ENCODE results near the gene GRID1.

Gene GRID1

DNA sequence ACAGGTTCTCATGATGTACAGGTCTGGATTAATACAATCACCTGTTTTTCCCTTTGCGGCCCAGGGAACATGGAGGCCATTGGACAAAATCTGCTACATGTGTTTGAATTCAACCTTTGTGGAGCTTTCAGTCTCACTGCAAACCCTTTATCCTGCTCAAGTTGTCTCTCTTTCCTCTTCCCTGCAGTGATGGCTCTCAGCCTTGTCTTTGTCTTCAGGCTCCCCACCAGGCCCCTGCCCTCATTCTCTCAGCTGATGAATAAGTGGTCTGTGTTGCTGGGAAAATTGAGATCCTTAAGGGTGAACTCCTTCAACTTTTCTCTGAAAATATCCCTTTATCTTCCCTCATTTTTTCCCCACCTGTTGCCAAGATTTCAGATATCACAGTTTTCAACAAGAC lies 791.2 kb downstream of the GRID1 start:
- WGBS, result 95% methylated on average over 1 of the region's 1 CpG
- Histone ChIP-seq H3K27ac (ENCODE audit: low read length, poor library complexity, severe bottlenecking) (no peak overlapping the region), H4K91ac (ENCODE audit: low read length) (no peak overlapping the region), H3K4me2 (ENCODE audit: low read length, poor library complexity, severe bottlenecking) (no peak overlapping the region), H3K23ac (ENCODE audit: low read length in 2 of 2) (no peak overlapping the region), H3K27me3 (ENCODE audit: control insufficient read depth in 1 of 2, insufficient read depth in 1 of 2, low read length in 2 of 2) (no peaks in the 10 kb centered on the region), H3K14ac (ENCODE audit: low read length in 2 of 2) (no peak overlapping the region), H3K4me3 (ENCODE audit: insufficient read depth in 1 of 2, low read depth in 1 of 2, low read length in 2 of 2) (no peak overlapping the region), H3K36me3 (ENCODE audit: control insufficient read depth in 1 of 2, insufficient read depth in 2 of 2, low read depth in 1 of 2, low read length in 2 of 2) (no peaks in the 10 kb centered on the region), H2BK12ac (ENCODE audit: low read length in 2 of 2) (no peak overlapping the region), H2AK5ac (ENCODE audit: low read length, severe bottlenecking) (no peak overlapping the region), H2BK120ac (ENCODE audit: low read depth, low read length) (no peak overlapping the region), H3K18ac (ENCODE audit: low read depth in 1 of 2, low read length in 2 of 2) (no peak overlapping the region), H4K8ac (ENCODE audit: low read length) (no peak overlapping the region), H3K79me1 (replicated peaks; ENCODE audit: low read length, poor library complexity, severe bottlenecking) (no peaks in the 10 kb centered on the region), H2AFZ (ENCODE audit: low read depth, low read length) (no peak overlapping the region), H2BK15ac (ENCODE audit: low read depth, poor library complexity, severe bottlenecking) (no peak overlapping the region), H3K4me1 (ENCODE audit: control insufficient read depth, insufficient read depth, low read depth, low read length) (no peaks in the 10 kb centered on the region), H2BK5ac (ENCODE audit: low read depth, low read length, poor library complexity, severe bottlenecking) (no peak overlapping the region), H3K9ac (ENCODE audit: low read length) (no peak overlapping the region), H3K9me3 (ENCODE audit: control insufficient read depth, low read length) (no peaks in the 10 kb centered on the region), H3K4ac (ENCODE audit: low read depth in 1 of 2, low read length in 2 of 2) (no peak overlapping the region)
- DNase-seq, result no peak

- WGBS, result 96% methylated on average over 1 of the region's 1 CpG
- H3K4me2 ChIP-seq (ENCODE audit: low read length, poor library complexity, severe bottlenecking), result no peak overlapping the region
- no peak overlapping the region for H3K18ac ChIP-seq (ENCODE audit: low read depth in 1 of 2, low read length in 2 of 2)
- H2AK5ac ChIP-seq (ENCODE audit: low read length, severe bottlenecking), result no peak overlapping the region
- no peak overlapping the region for H4K8ac ChIP-seq (ENCODE audit: low read length)
- H3K4me1 ChIP-seq (ENCODE audit: control insufficient read depth, insufficient read depth, low read depth, low read length), result no peaks in the 10 kb centered on the region
- H3K14ac ChIP-seq (ENCODE audit: low read length in 2 of 2), result no peak overlapping the region
- DNase-seq, result no peak
- H4K91ac ChIP-seq (ENCODE audit: low read length), result no peak overlapping the region
- no peaks in the 10 kb centered on the region for H3K36me3 ChIP-seq (ENCODE audit: control insufficient read depth in 1 of 2, insufficient read depth in 2 of 2, low read depth in 1 of 2, low read length in 2 of 2)
- no peak overlapping the region for H3K4me3 ChIP-seq (ENCODE audit: insufficient read depth in 1 of 2, low read depth in 1 of 2, low read length in 2 of 2)
- no peak overlapping the region for H3K23ac ChIP-seq (ENCODE audit: low read length in 2 of 2)
- H2BK120ac ChIP-seq (ENCODE audit: low read depth, low read length), result no peak overlapping the region
- no peak overlapping the region for H2BK15ac ChIP-seq (ENCODE audit: low read depth, poor library complexity, severe bottlenecking)
- no peaks in the 10 kb centered on the region for H3K27me3 ChIP-seq (ENCODE audit: control insufficient read depth in 1 of 2, insufficient read depth in 1 of 2, low read length in 2 of 2)
- no peak overlapping the region for H2BK5ac ChIP-seq (ENCODE audit: low read depth, low read length, poor library complexity, severe bottlenecking)
- no peak overlapping the region for H3K9ac ChIP-seq (ENCODE audit: low read length)
- no peak overlapping the region for H3K27ac ChIP-seq (ENCODE audit: low read length, poor library complexity, severe bottlenecking)
- H3K4ac ChIP-seq (ENCODE audit: low read depth in 1 of 2, low read length in 2 of 2), result no peak overlapping the region
- H3K9me3 ChIP-seq (ENCODE audit: control insufficient read depth, low read length), result no peaks in the 10 kb centered on the region
- H2AFZ ChIP-seq (ENCODE audit: low read depth, low read length), result no peak overlapping the region
- H3K79me1 ChIP-seq (replicated peaks; ENCODE audit: low read length, poor library complexity, severe bottlenecking), result no peaks in the 10 kb centered on the region
- no peak overlapping the region for H2BK12ac ChIP-seq (ENCODE audit: low read length in 2 of 2)
Measured at GRCh38 chr10:85570871-85571270, 795.7 kb downstream of the GRID1 start.

DNA sequence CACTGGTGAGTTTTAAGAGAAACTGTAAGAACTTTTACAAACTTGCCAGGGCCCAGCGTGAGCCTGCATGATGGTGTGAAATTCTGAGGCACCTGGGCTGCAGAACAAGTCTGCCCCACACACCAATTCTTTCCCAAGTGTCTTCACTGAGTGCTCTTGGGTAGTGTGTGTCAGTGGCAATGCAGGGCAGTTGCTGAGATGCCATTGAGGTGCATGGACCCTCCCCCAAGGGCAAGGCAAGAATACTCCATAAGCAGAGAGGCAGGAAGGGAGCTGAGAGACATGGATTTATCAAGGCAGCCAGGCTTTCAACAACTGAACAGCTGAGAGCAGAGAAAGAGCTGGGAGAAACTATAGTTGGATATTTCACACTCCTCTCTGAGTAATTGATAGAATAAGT lies 801.2 kb downstream of the GRID1 start:
- no peaks in the 10 kb centered on the region for H3K36me3 ChIP-seq (ENCODE audit: control insufficient read depth in 1 of 2, insufficient read depth in 2 of 2, low read depth in 1 of 2, low read length in 2 of 2)
- H3K9me3 ChIP-seq (ENCODE audit: control insufficient read depth, low read length), result no peaks in the 10 kb centered on the region
- no peak overlapping the region for H3K9ac ChIP-seq (ENCODE audit: low read length)
- DNase-seq, result no peak
- H3K4ac ChIP-seq (ENCODE audit: low read depth in 1 of 2, low read length in 2 of 2), result no peak overlapping the region
- H2BK5ac ChIP-seq (ENCODE audit: low read depth, low read length, poor library complexity, severe bottlenecking), result no peak overlapping the region
- H3K23ac ChIP-seq (ENCODE audit: low read length in 2 of 2), result no peak overlapping the region
- no peak overlapping the region for H2BK15ac ChIP-seq (ENCODE audit: low read depth, poor library complexity, severe bottlenecking)
- no peak overlapping the region for H2AFZ ChIP-seq (ENCODE audit: low read depth, low read length)
- H4K8ac ChIP-seq (ENCODE audit: low read length), result no peak overlapping the region
- H3K27me3 ChIP-seq (ENCODE audit: control insufficient read depth in 1 of 2, insufficient read depth in 1 of 2, low read length in 2 of 2), result no peaks in the 10 kb centered on the region
- no peak overlapping the region for H3K14ac ChIP-seq (ENCODE audit: low read length in 2 of 2)
- no peaks in the 10 kb centered on the region for H3K4me1 ChIP-seq (ENCODE audit: control insufficient read depth, insufficient read depth, low read depth, low read length)
- no peak overlapping the region for H2BK120ac ChIP-seq (ENCODE audit: low read depth, low read length)
- H3K4me3 ChIP-seq (ENCODE audit: insufficient read depth in 1 of 2, low read depth in 1 of 2, low read length in 2 of 2), result no peak overlapping the region
- peak overlapping the region in 1 of 2 experiments; percentile 14 for H3K18ac ChIP-seq (ENCODE audit: low read depth in 1 of 2, low read length in 2 of 2)
- H3K27ac ChIP-seq (ENCODE audit: low read length, poor library complexity, severe bottlenecking), result no peak overlapping the region
- H3K4me2 ChIP-seq (ENCODE audit: low read length, poor library complexity, severe bottlenecking), result no peak overlapping the region
- no peak overlapping the region for H4K91ac ChIP-seq (ENCODE audit: low read length)
- 78% methylated on average over 1 of the region's 1 CpG for WGBS
- peak overlapping the region in 1 of 2 experiments; percentile 57 for H2BK12ac ChIP-seq (ENCODE audit: low read length in 2 of 2)
- H2AK5ac ChIP-seq (ENCODE audit: low read length, severe bottlenecking), result no peak overlapping the region
- H3K79me1 ChIP-seq (replicated peaks; ENCODE audit: low read length, poor library complexity, severe bottlenecking), result no peaks in the 10 kb centered on the region

DNA sequence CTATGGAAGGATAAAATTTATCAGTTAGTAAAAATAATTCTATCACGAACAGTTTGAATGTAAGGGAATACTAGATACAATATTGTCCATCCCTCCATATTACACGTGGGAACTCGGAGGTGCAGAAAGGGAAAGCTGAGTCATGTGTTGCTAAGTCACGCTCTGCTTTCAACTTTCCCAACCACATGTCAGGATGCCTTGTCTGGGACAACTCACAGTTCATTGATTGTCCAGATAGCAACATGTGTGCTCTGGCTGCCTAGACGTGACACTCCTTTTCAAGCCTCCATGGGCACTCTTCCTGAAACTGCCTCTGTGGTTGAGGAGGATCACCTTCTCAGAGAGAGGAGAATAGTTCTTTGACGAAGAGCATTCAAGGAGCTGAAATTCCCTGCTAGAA lies 808.1 kb downstream of the GRID1 start:
- peak; percentile 71 for DNase-seq

More for the DNA sequence above, 808.1 kb downstream of the GRID1 start:
- no peak overlapping the region for H3K14ac ChIP-seq (ENCODE audit: low read length in 2 of 2)
- H2BK120ac ChIP-seq (ENCODE audit: low read depth, low read length), result no peak overlapping the region
- H2BK15ac ChIP-seq (ENCODE audit: low read depth, poor library complexity, severe bottlenecking), result no peak overlapping the region
- H3K4ac ChIP-seq (ENCODE audit: low read depth in 1 of 2, low read length in 2 of 2), result peak overlapping the region in 1 of 2 experiments; percentile 17
- H2BK12ac ChIP-seq (ENCODE audit: low read length in 2 of 2), result peak overlapping the region in 1 of 2 experiments; percentile 45
- no peak overlapping the region for H4K8ac ChIP-seq (ENCODE audit: low read length)
- H3K9me3 ChIP-seq (ENCODE audit: control insufficient read depth, low read length), result no peaks in the 10 kb centered on the region
- H3K4me1 ChIP-seq (ENCODE audit: control insufficient read depth, insufficient read depth, low read depth, low read length), result no peaks in the 10 kb centered on the region
- no peaks in the 10 kb centered on the region for H3K36me3 ChIP-seq (ENCODE audit: control insufficient read depth in 1 of 2, insufficient read depth in 2 of 2, low read depth in 1 of 2, low read length in 2 of 2)
- no peak overlapping the region for H2BK5ac ChIP-seq (ENCODE audit: low read depth, low read length, poor library complexity, severe bottlenecking)
- H2AFZ ChIP-seq (ENCODE audit: low read depth, low read length), result no peak overlapping the region
- no peak overlapping the region for H3K9ac ChIP-seq (ENCODE audit: low read length)
- no peak overlapping the region for H3K23ac ChIP-seq (ENCODE audit: low read length in 2 of 2)
- no peaks in the 10 kb centered on the region for H3K27me3 ChIP-seq (ENCODE audit: control insufficient read depth in 1 of 2, insufficient read depth in 1 of 2, low read length in 2 of 2)
- no peak overlapping the region for H3K4me3 ChIP-seq (ENCODE audit: insufficient read depth in 1 of 2, low read depth in 1 of 2, low read length in 2 of 2)
- H3K79me1 ChIP-seq (replicated peaks; ENCODE audit: low read length, poor library complexity, severe bottlenecking), result no peaks in the 10 kb centered on the region
- no peak overlapping the region for H2AK5ac ChIP-seq (ENCODE audit: low read length, severe bottlenecking)
- WGBS, result 73% methylated on average over 6 of the region's 6 CpGs
- no peak overlapping the region for H3K4me2 ChIP-seq (ENCODE audit: low read length, poor library complexity, severe bottlenecking)
- H3K18ac ChIP-seq (ENCODE audit: low read depth in 1 of 2, low read length in 2 of 2), result peak overlapping the region in 1 of 2 experiments; percentile 75
- H4K91ac ChIP-seq (ENCODE audit: low read length), result no peak overlapping the region
- no peak overlapping the region for H3K27ac ChIP-seq (ENCODE audit: low read length, poor library complexity, severe bottlenecking)

Data from mesenchymal stem cell (in vitro differentiated cells and primary cell).